Omental fat pad (tissue), 4 donors: ENCODE results near the gene TUBAL3. TPM values are rescaled to one million over a fixed set of nuclear protein-coding genes. Genes with fewer than 3 reads are reported as not detected.

ENCODE experiments used
- ATAC-seq: fragments of 150-250 bp; one replicate; pipeline ENCODE4 v1.9.1; 2016; ENCODE audit warnings: mild to moderate bottlenecking, moderate library complexity; ENCODE audit not compliant: low FRiP score
- DNase-seq: peaks from one replicate; pipeline ENCODE4 v3.0.0-alpha.2; 2019; ENCODE audit warnings: low spot score
- CTCF ChIP-seq, 3 donors: fragments of 450-650 bp; IDR thresholded peaks; one replicate each; pipeline ENCODE4 v1.5.1; 2016 to 2017; ENCODE audit warnings: antibody characterized with exemption in 3 of 3, mild to moderate bottlenecking in 3 of 3, moderate library complexity in 2 of 3
- total RNA-seq, 4 donors: library from RNA; depleted of rRNA; stranded (reverse); fragments of >200 nt; gene quantifications; one replicate each; pipeline ENCODE4 v1.1.0, GENCODE V29; 2016

TUBAL3 gene
- not detected for total RNA-seq

- no peak for TF ChIP-seq CTCF (IDR thresholded peaks at IDR 0.05)
- ATAC-seq (no peak), DNase-seq (no peak)
Measured at GRCh38 chr10:5404208-5405041, at the start of gene TUBAL3. Gene TUBAL3, minus strand, starts transcription at chr10:5404828. Its CDS starts 36 bp downstream, at chr10:5404792.

GRCh38 chr10:5453749-5454489 is 49.3 kb upstream of the TUBAL3 start:
- no peak for ATAC-seq
- DNase-seq, result no peak
- TF ChIP-seq CTCF (IDR thresholded peaks at IDR 0.05), result no peak

GRCh38 chr10:5450605-5451384 is 46.2 kb upstream of the TUBAL3 start:
- no peak for DNase-seq
- TF ChIP-seq CTCF (IDR thresholded peaks at IDR 0.05), result no peak
- ATAC-seq, result no peak

GRCh38 chr10:5449823-5450222 is 45.2 kb upstream of the TUBAL3 start:
- DNase-seq (no peak), ATAC-seq (peak; percentile 88)
- no peak for TF ChIP-seq CTCF (IDR thresholded peaks at IDR 0.05)

GRCh38 chr10:5449227-5449626 is 44.6 kb upstream of the TUBAL3 start:
- no peak for TF ChIP-seq CTCF (IDR thresholded peaks at IDR 0.05)
- DNase-seq, result no peak
- no peak for ATAC-seq

- TF ChIP-seq CTCF (IDR thresholded peaks at IDR 0.05), result no peak
- ATAC-seq, result no peak
- DNase-seq, result no peak
Measured at GRCh38 chr10:5448333-5449001, 43.8 kb upstream of the TUBAL3 start.
